IPS-15b (cell line): ENCODE measurements around the gene EIF5A.
A peak's percentile ranks its signal among the peaks of the same experiment; 100 is the strongest.

ENCODE experiments used
- H3K27me3 ChIP-seq: one replicate; pipeline ENCODE4 v1.6.1; 2013; ENCODE audit warnings: low read length; ENCODE audit not compliant: control insufficient read depth, insufficient read depth
- H3K36me3 ChIP-seq: one replicate; pipeline ENCODE4 v1.6.1; 2013; ENCODE audit warnings: low read length; ENCODE audit not compliant: control insufficient read depth, insufficient read depth
- H3K4me1 ChIP-seq: one replicate; pipeline ENCODE4 v1.6.1; 2013; ENCODE audit warnings: mild to moderate bottlenecking, low read length; ENCODE audit not compliant: control insufficient read depth, insufficient read depth
- H3K4me3 ChIP-seq: one replicate; pipeline ENCODE4 v1.5.1; 2013; ENCODE audit warnings: low read depth, low read length
- H3K9ac ChIP-seq: one replicate; pipeline ENCODE4 v1.6.1; 2013; ENCODE audit warnings: low read depth, mild to moderate bottlenecking, low read length
- H3K9me3 ChIP-seq: one replicate; pipeline ENCODE4 v1.6.1; 2013; ENCODE audit warnings: mild to moderate bottlenecking, low read length; ENCODE audit not compliant: control insufficient read depth, insufficient read depth

EIF5A gene

DNA sequence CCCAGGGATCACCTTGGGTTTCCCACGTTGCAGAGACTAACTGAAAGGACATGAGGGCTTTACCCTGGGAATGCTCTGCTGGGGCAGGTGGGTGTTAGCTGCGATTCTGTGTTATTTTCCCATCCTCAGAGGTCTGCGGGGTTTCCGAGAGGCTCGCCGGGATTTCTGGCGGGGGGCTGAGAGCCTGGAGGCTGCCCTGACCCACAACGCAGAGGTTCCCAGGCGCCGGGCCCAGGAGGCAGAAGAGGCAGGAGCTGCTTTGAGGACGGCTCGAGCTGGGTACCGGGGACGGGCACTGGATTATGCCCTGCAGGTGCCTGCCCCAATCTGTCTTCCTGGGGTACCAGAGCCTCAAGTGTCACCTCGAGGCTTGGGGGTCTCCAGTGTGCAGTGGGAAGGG is 35.8 kb downstream of the EIF5A start:
- Histone ChIP-seq H3K27me3 (no peaks in the 10 kb centered on the region), H3K9me3 (no peaks in the 10 kb centered on the region), H3K36me3 (no peaks in the 10 kb centered on the region), H3K4me1 (no peaks in the 10 kb centered on the region), H3K4me3 (no peak overlapping the region), H3K9ac (no peak overlapping the region)

DNA sequence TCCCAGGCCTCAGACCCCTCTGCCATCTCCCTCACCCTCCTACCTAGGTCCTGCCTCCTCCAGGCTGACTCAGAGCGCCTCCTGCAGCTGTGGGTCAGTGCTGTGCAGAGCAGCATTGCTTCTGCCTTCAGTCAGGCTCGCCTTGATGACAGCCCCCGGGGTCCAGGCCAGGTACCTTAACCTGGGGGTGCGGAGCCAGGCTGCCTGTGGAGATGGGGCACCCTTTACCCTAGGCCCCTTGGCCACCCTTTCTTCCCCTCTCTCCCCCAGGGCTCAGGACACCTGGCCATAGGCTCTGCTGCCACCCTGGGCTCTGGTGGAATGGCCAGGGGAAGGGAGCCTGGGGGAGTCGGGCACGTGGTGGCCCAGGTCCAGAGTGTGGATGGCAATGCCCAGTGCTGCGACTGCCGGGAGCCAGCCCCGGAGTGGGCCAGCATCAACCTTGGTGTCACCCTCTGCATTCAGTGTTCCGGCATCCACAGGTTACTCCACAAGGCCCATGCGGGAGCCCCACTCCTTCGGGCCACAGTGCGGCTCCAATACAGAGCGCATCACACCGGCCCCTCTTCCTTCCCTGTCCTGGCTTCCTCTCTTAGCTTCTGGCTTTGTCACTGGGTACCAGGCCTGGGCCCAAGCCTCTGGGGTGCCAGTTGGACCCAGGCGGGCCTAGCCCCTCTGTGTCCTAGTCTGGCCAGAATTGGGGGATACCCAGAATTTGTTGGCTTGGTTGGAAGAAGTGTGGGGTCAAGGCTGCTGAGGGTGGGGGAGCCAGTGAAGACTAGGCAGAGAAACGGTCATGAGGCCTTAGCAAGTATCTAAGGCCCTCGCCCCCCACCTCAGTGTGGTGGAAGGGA is 39.6 kb downstream of the EIF5A start:
- H3K27me3 ChIP-seq, result no peaks in the 10 kb centered on the region
- peaks cover 5% of the 10 kb centered on the region for H3K4me1 ChIP-seq
- no peaks in the 10 kb centered on the region for H3K9me3 ChIP-seq
- H3K4me3 ChIP-seq, result no peak overlapping the region
- no peaks in the 10 kb centered on the region for H3K36me3 ChIP-seq
- H3K9ac ChIP-seq, result no peak overlapping the region

DNA sequence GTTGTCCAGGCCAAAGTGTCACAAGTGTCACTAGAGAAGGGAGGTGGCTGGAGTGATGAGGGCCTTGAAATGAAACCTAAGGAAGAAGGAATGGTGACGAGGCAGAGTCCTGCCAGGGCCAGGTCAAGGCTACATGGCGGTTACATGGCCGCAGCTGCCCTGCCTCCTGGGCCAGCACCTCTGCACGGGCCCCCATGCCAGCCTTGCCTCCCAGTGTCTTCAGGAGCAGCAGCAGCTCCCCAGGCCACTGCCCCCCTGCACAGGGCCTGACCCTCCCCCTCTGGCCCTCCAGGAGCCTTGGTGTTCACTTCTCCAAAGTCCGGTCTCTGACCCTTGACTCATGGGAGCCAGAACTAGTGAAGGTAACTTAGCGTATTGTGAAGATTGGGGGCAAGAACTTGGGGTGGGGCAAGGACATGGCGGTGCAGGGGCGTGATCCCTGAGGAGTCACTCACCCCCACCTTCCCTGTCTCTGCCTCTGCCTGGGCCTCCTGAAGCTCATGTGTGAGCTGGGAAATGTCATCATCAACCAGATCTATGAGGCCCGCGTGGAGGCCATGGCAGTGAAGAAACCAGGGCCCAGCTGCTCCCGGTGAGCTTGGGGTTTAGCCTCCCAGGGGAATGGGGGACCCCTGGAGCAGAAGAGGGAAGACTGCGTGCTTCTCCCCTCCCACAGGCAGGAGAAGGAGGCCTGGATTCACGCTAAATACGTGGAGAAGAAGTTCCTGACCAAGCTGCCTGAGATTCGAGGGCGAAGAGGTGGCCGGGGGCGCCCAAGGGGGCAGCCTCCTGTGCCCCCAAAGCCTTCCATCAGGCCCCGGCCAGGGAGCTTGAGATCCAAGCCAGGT is 40.4 kb downstream of the EIF5A start:
- H3K9ac ChIP-seq, result no peak overlapping the region
- H3K9me3 ChIP-seq, result no peaks in the 10 kb centered on the region
- H3K4me1 ChIP-seq, result peaks cover 5% of the 10 kb centered on the region
- no peaks in the 10 kb centered on the region for H3K36me3 ChIP-seq
- no peaks in the 10 kb centered on the region for H3K27me3 ChIP-seq
- no peak overlapping the region for H3K4me3 ChIP-seq

DNA sequence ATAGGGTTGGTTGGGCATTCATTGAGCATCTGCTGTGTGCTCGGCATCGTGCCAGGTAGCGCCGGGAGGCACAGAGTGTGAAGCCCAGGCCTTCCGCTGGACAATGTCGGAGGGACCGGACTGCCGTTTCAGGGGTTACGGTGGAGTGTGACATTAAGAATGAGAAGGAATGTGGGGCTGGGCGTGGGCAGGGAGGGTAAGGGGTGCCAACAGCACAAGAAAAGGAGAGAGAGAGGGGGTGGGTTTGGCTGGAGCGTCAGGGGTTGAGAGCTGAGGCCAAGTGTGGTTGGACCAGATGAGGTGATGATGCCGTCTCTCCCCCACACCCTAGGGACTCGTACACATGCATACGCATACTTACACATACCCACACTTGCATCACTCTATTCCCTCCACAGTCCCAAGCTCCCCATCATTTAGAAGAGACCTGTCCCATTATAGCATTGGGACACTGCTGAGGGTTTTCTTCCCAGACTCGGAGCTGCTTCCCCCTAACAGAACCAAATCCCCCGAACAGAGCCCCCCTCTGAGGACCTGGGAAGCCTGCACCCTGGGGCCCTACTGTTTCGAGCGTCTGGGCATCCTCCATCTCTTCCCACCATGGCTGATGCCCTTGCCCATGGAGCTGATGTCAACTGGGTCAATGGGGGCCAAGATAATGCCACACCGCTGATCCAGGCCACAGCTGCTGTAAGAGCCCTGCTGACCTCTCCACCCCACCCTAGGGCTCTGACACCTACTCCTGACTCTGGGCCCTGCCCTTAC is 41.2 kb downstream of the EIF5A start:
- Histone ChIP-seq H3K27me3 (no peaks in the 10 kb centered on the region), H3K4me3 (no peak overlapping the region), H3K36me3 (no peaks in the 10 kb centered on the region), H3K9ac (no peak overlapping the region), H3K9me3 (no peaks in the 10 kb centered on the region), H3K4me1 (peaks cover 5% of the 10 kb centered on the region)

DNA sequence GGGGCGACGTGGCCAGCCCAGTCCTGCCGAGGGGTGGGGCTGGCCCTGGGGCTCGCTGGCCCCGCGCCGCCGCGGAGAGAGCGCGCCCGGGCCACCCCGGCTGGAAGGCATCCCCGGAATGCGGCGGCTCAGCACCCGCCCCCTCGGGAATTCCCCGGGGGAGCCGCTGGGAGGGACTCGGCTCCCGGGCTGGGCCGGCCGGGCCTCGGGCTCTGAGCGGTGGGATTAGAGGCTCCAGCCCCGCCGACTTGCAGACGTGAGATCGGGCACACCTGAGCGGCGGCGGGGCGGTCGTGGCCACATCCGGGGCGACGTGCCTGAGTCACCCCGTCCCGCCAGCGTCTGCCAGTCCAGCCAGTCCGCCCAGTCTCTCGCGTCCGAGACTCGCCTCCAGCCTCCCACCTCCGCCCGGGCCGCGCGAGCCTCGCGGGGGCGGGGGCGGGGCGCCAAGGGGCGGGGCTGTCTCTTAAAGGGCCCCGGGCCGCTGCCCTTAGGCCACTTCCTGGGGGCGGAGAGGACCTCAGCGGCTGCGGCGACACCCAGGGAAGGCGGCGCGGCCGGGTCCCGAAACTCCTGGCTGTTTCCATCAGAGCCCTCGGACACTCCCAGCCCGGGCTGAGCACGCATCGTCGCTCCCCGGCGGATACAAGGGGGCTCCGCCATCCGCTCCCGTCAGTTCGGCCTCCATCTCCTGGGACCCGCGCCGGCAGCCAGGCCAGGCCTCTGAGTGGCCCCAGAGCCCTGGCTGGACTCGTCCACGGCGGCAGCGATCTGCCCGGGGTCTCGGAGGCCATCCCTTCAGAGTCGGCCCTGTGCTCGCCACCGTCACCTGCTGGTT is 44.5 kb downstream of the EIF5A start, which contains the start of gene KCTD11:
KCTD11 (plus strand) TSS at position 498 of the 838 bp plus-strand sequence.
- Histone ChIP-seq H3K4me1 (peaks cover 5% of the 10 kb centered on the region), H3K9me3 (no peaks in the 10 kb centered on the region), H3K9ac (peak within 1 kb of the TSS; percentile 79), H3K27me3 (no peaks in the 10 kb centered on the region), H3K4me3 (peak within 1 kb of the TSS; percentile 83), H3K36me3 (no peaks in the 10 kb centered on the region)

DNA sequence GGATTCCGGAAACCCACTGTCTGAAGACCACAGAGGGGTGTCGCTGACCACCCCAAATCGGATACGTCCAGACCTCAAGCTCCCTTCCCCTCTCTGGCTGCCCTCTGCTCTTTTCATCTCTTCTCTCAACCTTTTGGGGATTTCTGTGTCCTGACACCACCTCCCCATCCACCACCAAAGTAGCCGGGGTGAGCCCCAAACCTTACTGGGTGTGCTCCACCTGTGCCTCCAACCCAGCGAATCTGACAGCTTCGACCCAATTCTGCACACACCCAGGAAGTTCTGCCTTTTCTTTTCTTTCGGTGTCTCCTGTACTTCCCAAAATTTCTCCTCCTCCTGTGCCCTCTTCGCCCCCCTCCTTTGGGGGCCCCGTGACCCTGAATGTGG is 45.1 kb downstream of the EIF5A start:
- H3K4me1 ChIP-seq, result peaks cover 5% of the 10 kb centered on the region
- no peaks in the 10 kb centered on the region for H3K9me3 ChIP-seq
- H3K4me3 ChIP-seq, result peak overlapping the region; percentile 83

DNA sequence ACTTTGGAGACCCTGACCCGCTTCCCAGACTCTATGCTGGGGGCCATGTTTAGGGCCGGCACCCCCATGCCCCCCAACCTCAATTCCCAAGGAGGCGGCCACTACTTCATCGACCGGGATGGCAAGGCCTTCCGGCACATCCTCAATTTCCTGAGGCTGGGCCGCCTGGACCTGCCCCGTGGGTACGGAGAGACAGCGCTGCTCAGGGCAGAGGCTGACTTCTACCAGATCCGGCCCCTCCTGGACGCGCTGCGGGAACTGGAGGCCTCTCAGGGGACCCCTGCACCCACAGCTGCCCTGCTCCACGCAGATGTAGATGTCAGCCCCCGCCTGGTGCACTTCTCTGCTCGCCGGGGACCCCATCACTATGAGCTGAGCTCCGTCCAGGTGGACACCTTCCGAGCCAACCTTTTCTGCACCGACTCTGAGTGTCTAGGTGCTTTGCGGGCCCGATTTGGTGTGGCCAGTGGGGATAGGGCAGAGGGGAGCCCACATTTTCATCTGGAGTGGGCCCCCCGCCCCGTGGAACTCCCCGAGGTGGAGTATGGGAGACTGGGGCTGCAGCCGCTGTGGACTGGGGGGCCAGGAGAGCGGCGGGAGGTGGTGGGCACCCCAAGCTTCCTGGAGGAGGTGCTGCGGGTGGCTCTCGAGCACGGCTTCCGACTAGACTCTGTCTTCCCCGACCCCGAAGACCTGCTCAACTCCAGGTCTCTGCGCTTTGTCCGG is 45.6 kb downstream of the EIF5A start:
- Histone ChIP-seq H3K27me3 (peaks cover 2% of the 10 kb centered on the region), H3K36me3 (no peaks in the 10 kb centered on the region), H3K4me3 (peak overlapping the region; percentile 83), H3K9ac (no peak overlapping the region), H3K9me3 (no peaks in the 10 kb centered on the region), H3K4me1 (peaks cover 5% of the 10 kb centered on the region)

More for the DNA sequence above, 45.1 kb downstream of the EIF5A start:
- H3K9ac ChIP-seq, result no peak overlapping the region
- no peaks in the 10 kb centered on the region for H3K36me3 ChIP-seq
- H3K27me3 ChIP-seq, result peaks cover 2% of the 10 kb centered on the region

DNA sequence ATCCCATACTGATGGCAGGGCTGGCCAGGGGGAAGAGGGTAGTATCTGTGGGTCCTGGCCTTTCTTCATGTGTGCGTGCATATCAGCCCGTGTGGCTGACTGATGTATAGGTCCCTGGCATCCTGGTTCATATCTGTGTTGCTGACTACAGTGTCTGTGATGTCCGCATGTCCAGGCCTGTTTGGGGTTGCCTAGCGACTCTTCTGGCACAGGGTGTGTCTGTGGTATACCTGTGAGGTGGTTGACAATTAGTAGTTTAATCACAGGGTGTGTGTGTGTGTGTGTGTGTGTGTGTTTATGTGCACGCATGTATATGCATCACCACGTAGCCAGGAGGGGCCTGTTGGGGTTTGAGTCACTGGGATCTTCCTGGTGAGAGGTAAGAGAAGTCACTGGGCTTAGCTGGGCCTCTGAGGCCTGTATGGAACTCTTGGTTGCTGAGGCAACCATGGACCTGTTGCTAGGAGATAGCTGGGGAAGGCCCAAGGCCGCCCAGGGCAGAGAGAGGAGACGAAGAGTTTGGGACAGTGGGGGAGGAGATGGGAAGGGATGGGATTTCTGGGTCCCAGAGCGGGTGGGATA is 46.9 kb downstream of the EIF5A start:
- Histone ChIP-seq H3K36me3 (no peaks in the 10 kb centered on the region), H3K9ac (no peak overlapping the region), H3K27me3 (peaks cover 2% of the 10 kb centered on the region), H3K4me1 (peaks cover 5% of the 10 kb centered on the region), H3K9me3 (no peaks in the 10 kb centered on the region), H3K4me3 (no peak overlapping the region)

DNA sequence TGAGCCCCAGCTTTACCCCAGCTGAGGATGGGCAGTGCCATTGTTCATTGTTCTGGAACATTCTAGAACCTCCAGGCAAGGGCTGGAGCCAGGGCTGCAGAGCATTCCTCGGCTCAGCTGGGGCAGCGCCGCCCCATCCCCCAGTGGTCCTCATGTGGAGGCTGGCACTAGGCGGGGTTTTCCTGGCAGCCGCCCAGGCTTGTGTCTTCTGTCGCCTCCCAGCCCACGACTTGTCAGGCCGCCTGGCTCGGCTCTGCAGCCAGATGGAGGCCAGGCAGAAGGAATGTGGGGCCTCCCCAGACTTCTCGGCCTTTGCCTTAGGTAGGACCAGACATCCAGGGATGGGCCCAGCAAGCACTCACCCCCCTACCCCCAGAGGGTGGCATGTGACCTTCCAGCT is 47.6 kb downstream of the EIF5A start, which contains the start of gene TMEM95:
TMEM95 (plus strand) TSS at position 104 of the 400 bp plus-strand sequence; CDS start at position 153, 49 bp downstream.
- no peaks in the 10 kb centered on the region for H3K36me3 ChIP-seq

DNA sequence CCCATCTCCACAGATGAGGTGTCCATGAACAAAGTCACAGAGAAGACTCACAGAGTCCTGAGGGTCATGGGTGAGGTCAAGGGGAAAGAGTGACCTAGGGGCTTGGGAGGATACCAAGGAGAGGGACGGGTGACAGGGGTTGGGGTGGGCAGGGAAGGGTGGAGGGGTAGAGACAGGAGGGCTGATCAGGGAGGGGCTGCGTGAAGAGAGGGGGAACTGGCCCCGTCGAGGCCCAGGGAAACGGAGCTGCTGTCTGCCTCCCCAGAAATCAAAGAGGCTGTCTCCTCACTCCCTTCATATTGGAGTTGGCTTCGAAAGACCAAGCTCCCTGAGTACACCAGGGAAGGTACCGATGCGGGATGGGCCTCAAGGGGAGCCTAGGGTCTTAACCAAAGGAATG is 48.1 kb downstream of the EIF5A start:
- Histone ChIP-seq H3K4me1 (no peaks in the 10 kb centered on the region), H3K9me3 (no peaks in the 10 kb centered on the region), H3K4me3 (no peak overlapping the region), H3K9ac (no peak overlapping the region), H3K36me3 (no peaks in the 10 kb centered on the region), H3K27me3 (peaks cover 2% of the 10 kb centered on the region)

More for the DNA sequence above, 47.6 kb downstream of the EIF5A start, which contains the start of gene TMEM95:
- H3K4me1 ChIP-seq, result no peaks in the 10 kb centered on the region
- H3K27me3 ChIP-seq, result peaks cover 2% of the 10 kb centered on the region
- no peaks in the 10 kb centered on the region for H3K9me3 ChIP-seq
- no peak within 1 kb of the TSS for H3K4me3 ChIP-seq
- no peak within 1 kb of the TSS for H3K9ac ChIP-seq
